PFSK-1 (cell line): ENCODE data around the gene F7.

Experiments
- POLR2AphosphoS5 ChIP-seq: IDR thresholded peaks from 2 replicates; pipeline ENCODE4 v1.6.1; 2012; ENCODE audit warnings: low read depth, mild to moderate bottlenecking, control low read depth, low read length, moderate library complexity
- SIN3A ChIP-seq: IDR thresholded peaks from 2 replicates; pipeline ENCODE4 v1.6.1; 2012; ENCODE audit warnings: mild to moderate bottlenecking, low read length, moderate library complexity, borderline replicate concordance; ENCODE audit not compliant: insufficient read depth
- TAF1 ChIP-seq: IDR thresholded peaks from 2 replicates; pipeline ENCODE4 v1.6.1; 2012; ENCODE audit warnings: low read length, control low read depth, borderline replicate concordance; ENCODE audit not compliant: insufficient read depth

GRCh38 chr13:113102727-113103126 lies 2.9 kb upstream of the F7 start:
- TF ChIP-seq TAF1: no peak
- no peak for TF ChIP-seq SIN3A
- no peak for TF ChIP-seq POLR2AphosphoS5
